ENCODE data around the gene EPHA8.

The EPHA8 gene

GRCh38 chr1:22562584-22563583 is at the start of gene EPHA8:
Gene EPHA8, plus strand, starts transcription at chr1:22563489. Its CDS starts 147 bp downstream, at chr1:22563636.
- DNase-seq: no peak

- no peak for DNase-seq
Observed at GRCh38 chr1:22516906-22517571, 46.2 kb upstream of the EPHA8 start.

- DNase-seq: no peak
Observed at GRCh38 chr1:22517956-22518355, 45.3 kb upstream of the EPHA8 start.

GRCh38 chr1:22518379-22518778 is 44.9 kb upstream of the EPHA8 start:
- DNase-seq: no peak

- DNase-seq: no peak
Observed at GRCh38 chr1:22520871-22521270, 42.4 kb upstream of the EPHA8 start.

GRCh38 chr1:22521692-22522091 is 41.6 kb upstream of the EPHA8 start:
- no peak for DNase-seq

GRCh38 chr1:22522221-22522743 is 41.0 kb upstream of the EPHA8 start:
- DNase-seq: no peak

- DNase-seq: no peak
Observed at GRCh38 chr1:22524481-22524880, 38.8 kb upstream of the EPHA8 start.

GRCh38 chr1:22525211-22525610 is 38.1 kb upstream of the EPHA8 start:
- DNase-seq: no peak

GRCh38 chr1:22525646-22526045 is 37.6 kb upstream of the EPHA8 start:
- no peak for DNase-seq

GRCh38 chr1:22526098-22526497 is 37.2 kb upstream of the EPHA8 start:
- DNase-seq: no peak

- DNase-seq: no peak
Observed at GRCh38 chr1:22526677-22527076, 36.6 kb upstream of the EPHA8 start.

GRCh38 chr1:22527122-22527521 is 36.2 kb upstream of the EPHA8 start:
- DNase-seq: no peak

- DNase-seq: no peak
Observed at GRCh38 chr1:22527555-22528296, 35.6 kb upstream of the EPHA8 start.

- no peak for DNase-seq
Observed at GRCh38 chr1:22528451-22528850, 34.8 kb upstream of the EPHA8 start.

- DNase-seq: no peak
Observed at GRCh38 chr1:22529901-22530621, 33.2 kb upstream of the EPHA8 start.

GRCh38 chr1:22530715-22531114 is 32.6 kb upstream of the EPHA8 start:
- no peak for DNase-seq

- DNase-seq: no peak
Observed at GRCh38 chr1:22531251-22531650, 32.0 kb upstream of the EPHA8 start.

- no peak for DNase-seq
Observed at GRCh38 chr1:22533244-22533895, 29.9 kb upstream of the EPHA8 start.

- DNase-seq: no peak
Observed at GRCh38 chr1:22534951-22535350, 28.3 kb upstream of the EPHA8 start.

- DNase-seq: no peak
Observed at GRCh38 chr1:22535399-22535798, 27.9 kb upstream of the EPHA8 start.

- DNase-seq: no peak
Observed at GRCh38 chr1:22536506-22536905, 26.8 kb upstream of the EPHA8 start.

All from activated CD4-positive, alpha-beta T cell treated with anti-CD3 and anti-CD28 coated beads, Interleukin-2, amount 50 U/mL, for 4 hours (primary cell).